HG03521 (cell line): ENCODE measurements around the gene JADE2.

ENCODE experiments used
- ATAC-seq: cut with Tn5 transposase; IDR thresholded peaks from one replicate; pipeline ENCODE4 v1.9.1; 2021; ENCODE audit warnings: mild to moderate bottlenecking, moderate library complexity; ENCODE audit not compliant: unreplicated experiment

Gene JADE2

GRCh38 chr5:134568337-134568700 is 42.8 kb downstream of the JADE2 start:
- ATAC-seq, result no peak

GRCh38 chr5:134568761-134569695 is 43.6 kb downstream of the JADE2 start:
- no peak for ATAC-seq

DNA sequence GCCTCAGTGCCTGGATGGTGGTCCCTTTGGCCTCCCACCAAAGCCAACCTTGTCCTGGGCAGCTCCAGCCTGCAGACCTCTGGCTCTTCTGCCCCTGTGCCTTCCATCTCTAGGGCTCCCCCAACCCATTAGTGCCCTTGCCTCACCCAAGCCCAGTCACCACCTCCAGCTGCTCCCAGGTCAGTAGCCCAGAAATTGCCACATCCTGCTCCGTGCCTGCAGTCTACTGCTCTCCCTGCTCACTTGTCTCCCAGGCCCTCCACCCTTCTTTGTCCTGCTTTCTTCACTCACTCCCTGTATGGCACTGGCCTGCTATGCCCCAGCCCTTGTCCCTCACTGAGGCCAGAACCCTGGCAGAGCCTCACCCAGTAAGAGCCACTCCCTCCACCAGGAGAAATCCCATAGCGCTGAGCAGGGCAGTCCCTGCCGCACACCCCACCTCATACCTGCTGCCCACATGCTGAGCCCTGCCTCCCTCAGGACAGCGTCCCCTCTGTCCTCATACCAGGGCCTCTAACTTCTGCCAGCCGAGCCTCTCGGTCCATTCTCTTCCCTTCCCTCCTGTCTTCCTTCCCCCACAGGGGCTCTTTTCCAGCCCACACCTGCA is 44.4 kb downstream of the JADE2 start:
- ATAC-seq, result no peak

- ATAC-seq, result no peak
Measured at GRCh38 chr5:134570365-134570758, 44.9 kb downstream of the JADE2 start.

DNA sequence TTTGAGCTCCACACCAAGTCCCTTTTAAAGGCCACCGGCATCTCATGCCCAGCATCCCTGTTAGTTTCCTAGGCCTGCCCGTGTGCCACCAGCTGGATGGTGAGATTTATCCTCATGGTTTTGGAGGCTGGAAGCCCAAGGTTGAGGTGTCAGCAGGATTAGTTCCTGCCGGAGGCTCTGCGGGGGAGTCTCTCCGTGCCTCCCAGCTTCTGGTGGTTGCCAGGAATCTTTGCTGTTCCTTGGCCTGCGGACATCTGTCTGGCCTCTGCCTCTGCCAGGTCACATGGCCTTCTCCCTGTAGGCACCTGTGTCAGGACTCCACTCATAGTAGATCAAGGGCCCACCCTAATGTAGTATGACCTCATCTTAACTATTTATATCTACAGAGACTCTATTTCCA is 45.4 kb downstream of the JADE2 start:
- ATAC-seq, result no peak

DNA sequence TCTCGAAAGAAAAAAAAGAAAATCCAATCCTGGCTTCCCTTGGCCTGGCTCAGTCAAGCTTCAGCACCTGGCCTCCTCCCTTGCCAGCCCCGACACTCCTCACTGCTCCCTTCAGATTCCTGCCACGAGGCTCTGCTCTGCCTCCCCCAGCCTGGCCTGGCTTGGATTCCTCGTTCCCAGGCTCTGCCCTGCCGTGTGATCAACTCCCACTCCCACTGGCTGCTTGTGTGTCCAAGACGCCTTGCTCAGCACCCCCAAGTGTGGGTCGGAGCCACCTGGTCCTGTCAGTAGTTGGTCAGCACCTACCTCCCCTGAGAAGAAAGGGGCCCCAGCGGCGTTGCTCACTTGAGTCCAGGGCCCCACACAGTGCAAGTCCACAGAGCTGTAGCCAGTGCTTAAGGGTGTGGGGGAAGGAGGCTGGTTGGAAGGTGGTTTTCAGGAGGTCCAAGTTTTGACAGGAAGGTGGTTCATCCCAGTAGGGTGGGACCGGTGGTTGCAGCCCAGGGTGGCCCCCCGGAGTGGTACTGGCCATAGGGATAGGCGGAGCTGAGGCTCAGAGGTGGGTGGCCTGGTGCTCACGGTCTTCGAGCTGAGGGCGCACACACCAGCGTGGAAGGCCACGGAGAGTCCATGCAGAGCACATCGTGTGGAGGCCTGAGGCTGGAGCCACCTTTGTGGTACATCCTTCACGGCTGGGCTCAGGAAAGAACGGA is 46.4 kb downstream of the JADE2 start:
- no peak for ATAC-seq

DNA sequence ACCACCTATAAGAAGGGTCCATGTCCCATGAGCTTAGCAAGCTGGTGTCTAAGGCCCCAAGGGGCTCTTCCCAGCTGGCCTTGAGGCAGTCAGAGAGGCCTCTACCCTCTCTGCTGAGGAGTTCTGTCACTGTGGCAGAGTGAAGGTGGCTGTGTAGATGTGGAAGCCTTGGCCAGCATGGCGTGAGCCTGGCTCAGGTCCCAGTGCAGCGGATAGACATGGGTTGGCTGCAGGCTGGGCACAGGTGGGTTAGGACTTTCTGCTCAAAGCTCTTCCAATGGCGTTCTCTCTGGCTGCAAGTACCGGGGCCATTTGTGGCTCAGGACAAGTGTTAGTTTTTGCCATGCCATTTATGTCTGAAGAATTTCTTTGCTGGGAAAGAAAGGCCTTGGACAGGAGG is 47.3 kb downstream of the JADE2 start:
- no peak for ATAC-seq

- no peak for ATAC-seq
Measured at GRCh38 chr5:134574521-134574920, 49.1 kb downstream of the JADE2 start.

GRCh38 chr5:134575316-134575715 is 49.8 kb downstream of the JADE2 start:
- ATAC-seq, result no peak

DNA sequence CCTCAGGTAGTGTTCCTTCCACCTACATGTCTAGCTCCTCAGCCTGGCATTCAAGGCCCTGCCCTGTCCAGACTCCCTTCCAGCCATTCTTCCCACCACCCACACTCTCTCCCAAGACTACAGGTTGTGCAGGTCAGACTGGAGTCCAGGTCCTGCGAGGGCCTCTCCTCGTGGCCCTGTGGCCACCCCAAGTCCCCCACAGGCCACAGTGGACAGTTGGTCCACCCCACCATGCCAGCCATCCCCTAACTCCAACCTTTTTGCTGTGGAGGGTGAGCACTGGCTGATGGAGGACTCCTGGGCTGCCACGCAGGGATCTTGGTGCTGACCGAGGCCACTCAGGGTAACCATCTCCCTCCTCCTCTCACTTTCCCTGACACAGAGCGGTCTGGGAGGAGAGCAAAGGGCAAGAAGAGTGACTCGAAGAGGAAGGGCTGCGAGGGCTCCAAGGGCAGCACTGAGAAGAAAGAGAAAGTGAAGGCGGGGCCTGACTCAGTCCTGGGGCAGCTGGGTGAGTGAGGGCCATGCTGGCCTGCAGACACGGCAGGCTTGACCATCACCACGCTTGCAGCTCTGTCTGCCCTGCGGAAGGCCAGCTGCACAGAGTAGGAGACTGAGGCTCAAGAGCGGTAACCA is 51.0 kb downstream of the JADE2 start:
- ATAC-seq, result no peak

DNA sequence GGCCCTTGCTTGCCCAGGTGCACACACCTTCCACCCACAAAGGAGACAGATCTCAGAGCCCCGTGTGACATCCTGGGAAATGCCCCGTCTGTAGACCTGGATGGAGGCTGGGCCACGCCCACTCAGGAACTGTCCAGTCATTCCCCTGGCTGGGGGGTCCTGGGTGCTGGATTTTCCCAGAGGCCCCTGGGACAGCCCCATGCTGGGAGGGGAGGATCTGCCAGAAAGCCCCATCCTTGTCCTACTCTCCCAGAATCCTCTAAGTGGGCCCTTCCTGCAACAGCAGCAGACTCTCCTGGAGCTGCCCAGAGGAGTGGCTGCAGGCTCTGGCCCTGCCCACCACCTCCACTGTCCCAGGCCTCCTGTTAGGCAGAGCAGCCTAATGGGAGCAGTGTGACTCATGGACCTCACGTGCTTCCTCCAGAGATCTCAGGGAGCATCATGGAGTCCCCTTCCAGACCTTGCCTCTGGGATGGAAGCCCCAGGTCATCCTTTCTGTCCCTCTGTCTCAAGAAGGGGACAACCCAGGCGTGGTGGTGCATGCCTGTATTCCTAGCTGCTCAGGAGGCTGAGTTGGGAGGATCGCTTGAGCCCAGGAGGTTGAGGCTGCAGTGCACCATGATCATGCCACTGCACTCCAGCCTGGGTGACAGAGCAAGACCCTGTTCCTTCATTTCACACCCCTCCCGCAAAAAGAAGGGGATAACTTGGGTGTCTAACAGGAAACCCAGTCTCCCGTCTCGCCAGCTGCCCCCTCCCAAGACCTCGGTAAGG is 51.7 kb downstream of the JADE2 start:
- ATAC-seq, result no peak

- ATAC-seq, result no peak
Measured at GRCh38 chr5:134577796-134578577, 52.5 kb downstream of the JADE2 start.

- no peak for ATAC-seq
Measured at GRCh38 chr5:134578578-134579283, 53.3 kb downstream of the JADE2 start.

- no peak for ATAC-seq
Measured at GRCh38 chr5:134579284-134579771, 53.9 kb downstream of the JADE2 start.

DNA sequence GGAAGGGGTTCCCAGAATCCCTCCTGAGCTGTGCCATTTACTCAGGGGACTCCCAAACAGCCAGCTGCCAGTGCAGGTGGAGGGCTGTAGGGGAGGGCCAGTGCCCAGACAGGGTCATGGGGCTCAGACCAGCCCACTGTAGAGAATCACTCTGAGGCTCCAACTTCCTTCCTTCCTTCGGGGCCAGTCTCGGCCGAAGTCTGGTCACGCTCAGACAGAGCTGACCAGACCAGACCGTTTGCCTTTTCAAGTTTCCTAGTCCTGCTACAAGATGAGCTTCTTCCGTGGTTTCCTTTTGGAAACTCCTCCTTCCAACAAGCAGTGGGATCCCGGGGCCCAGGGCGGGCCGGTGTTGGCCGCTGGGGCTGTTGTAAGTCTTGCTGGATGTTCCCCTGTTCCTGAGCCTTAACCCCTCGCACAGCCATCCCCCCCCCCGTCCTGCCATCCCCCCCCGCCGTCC is 54.6 kb downstream of the JADE2 start:
- no peak for ATAC-seq

GRCh38 chr5:134581241-134581981 is 55.9 kb downstream of the JADE2 start:
- no peak for ATAC-seq

GRCh38 chr5:134582281-134582680 is 56.8 kb downstream of the JADE2 start:
- ATAC-seq, result no peak

DNA sequence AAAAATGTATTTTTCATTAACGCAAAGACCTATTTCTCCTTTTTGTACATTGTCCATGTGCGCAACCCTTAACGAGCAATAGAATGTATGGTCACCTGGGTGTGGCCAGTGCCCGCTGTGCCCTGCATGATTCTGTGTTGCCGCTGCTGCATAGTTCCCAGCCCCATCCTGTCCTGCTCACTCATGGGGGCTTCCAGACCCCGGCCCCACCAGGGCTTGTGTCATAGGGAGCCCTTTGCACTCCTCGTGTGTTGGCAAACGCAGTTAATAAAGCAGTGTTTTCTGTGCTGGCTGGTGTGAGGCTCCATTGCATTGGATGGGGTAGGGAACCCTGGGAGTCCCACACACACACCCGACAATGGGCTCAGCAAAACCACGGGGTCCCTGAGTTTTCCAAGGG is 57.5 kb downstream of the JADE2 start:
- ATAC-seq, result no peak
